CD4-positive, alpha-beta T cell treated with Interleukin-1 beta for 1 hour (primary cell): Measurements from ENCODE around the gene TREM2.

Experiments
- DNase-seq, 2 donors: peaks; one replicate each; pipeline ENCODE4 v3.0.0-alpha.2; 2020 to 2022

Gene TREM2

DNA sequence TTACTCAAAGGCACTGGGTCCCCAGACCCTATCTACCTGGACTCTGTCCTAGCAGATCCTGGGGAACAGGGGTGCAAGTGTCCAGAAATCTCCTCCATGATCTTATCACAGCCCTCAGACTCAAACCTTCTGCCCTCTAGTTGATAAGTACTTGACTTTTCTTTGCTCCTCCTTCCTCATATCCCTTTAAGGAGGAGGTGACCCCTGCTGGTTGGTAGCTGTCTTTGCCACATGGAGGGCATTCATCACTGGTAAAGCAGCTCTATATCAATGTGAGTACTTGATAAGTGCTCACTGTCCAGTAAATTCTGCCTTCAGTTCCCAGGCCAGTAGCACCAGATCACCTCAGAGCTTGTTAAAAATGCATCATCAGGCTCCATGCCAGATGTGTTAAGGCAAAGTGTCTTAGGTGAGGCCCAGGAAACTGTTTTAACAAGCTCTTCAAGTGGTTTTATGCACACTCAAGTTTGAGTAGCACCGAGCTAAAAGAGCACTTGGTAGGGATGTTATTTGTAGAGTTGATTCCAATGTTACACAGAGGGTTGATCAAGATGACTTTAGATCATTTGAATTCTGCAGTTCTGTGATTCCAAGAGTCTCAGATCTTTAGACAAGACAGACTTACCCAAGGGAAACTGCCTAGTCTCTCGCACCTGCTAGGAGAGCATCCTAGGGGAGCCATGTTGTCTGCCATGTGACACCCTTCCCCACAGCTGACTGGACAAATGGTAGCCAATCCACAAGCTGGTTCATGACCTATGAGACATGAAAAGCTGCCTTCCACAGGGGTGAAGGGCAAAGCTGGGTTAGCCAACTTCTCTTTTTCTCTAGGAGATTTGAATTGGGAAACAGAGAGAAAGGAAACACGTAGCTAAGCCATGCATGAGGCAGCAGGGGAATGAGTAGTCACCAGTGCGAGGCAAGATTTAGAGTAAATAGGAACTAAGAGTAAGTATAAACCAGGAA, 19.4 kb upstream of the TREM2 start:
- peak; percentile 69 to 71 for DNase-seq

DNA sequence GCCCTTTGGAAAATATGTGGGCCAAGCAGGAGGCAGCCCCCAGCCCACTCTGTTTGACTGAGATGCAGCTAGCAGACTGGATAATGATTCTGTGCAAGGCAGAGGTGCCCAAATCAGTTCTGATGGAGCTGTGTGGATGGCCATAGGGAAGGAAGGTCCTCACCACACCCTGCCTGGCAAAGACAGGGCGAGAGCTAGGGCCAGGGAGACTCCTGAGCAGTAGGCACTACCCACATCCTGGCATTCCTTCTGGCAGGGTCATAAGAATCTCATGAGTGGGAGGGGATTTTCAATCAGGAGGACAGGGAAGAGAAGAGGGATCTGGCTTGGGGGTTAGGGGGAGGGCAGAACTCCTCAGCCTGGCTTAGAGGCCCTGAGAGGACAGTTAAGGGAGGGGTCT, 18.6 kb upstream of the TREM2 start:
- no peak for DNase-seq

DNA sequence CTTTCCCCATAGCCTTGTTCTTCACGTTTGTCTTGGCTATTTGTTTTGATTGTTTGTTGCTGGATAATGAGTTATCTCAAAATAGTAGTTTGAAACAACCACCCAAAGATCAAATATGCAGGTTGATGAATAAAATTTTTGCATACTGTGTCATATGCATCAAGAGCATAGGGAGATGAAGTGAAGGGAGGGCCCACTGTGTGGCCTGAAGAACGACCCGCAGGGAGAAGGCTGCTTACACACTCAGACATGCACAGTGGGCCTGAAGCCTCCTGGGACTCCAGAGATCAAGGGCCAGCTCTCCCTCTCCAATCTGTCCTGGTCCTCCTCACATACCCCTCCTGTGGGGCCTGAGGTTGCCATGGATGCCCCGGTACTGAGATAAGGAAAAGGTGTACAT, 16.2 kb upstream of the TREM2 start:
- no peak for DNase-seq

DNA sequence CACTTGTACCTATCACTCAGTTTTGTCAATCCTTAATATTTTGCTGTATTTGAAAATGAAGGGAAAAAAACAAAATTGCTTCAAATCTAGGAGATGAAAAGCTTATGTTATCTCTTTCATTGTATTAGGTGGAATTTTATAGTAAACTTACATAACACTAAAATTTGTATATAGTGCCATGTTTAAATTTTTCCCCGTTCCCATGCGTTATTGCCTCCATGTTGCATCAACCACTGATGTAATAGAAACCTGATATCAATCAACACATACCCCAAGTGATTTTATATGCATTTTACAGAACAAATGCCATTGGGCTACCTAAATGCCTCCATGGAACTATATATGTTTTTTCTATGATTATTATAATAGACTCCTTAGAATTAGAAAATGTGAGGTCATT, 14.8 kb upstream of the TREM2 start:
- DNase-seq, result no peak

DNA sequence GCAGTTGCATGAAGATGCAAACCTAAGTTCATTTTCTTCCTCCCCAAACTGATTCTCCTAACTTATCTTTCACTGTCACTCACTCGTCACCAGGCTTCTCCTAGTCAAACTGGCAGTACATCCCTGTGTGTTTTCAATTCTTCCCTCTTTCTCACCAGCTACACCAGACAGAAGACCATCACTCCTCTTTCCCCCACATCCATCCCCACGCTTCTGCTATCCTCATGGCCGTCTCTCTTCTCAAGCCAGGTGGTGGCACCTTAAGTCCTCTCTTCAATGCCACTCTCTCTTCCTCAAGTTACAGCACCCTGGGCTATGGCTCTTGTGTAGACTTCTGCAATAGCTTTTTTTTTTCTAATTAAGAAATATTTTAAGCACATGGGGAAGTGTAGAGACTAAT, 14.4 kb upstream of the TREM2 start:
- DNase-seq, result no peak

DNA sequence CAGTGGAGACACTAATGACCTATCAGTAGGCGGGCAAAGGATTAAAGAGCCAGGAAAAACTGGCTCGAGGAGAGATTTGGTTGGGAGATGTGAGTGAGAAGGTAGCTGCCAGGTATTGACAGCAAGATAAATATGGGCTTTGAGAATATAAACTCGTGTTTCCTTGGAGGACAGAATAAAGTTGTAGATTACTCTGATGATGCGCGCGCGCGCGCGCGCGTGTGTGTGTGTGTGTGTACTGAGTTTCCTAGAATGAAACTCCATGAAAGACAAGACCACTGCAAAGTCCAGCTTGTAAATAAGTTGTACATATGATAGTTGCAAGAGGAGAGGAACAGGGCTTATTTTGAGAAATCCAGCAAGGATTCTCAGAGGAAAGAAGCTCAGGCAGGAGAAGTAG, 13.3 kb upstream of the TREM2 start:
- DNase-seq, result no peak

DNA sequence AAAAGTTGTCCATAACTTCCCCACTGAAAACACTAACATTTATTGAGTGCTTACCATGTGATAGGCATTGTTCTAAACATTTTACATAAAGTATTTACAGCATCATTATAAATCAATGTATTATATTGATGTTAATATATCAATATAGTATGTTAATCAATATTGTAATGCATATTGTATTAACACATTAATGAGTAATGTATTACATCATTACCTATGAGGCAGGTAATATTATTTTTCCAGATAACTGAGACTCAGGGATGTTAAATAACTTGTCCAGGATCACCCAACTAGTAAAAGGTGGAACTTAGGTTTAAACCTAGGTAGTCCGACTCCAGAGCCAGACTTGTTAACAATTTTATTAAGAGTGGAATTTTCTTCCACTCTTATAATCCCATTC, 12.2 kb upstream of the TREM2 start:
- no peak for DNase-seq

DNA sequence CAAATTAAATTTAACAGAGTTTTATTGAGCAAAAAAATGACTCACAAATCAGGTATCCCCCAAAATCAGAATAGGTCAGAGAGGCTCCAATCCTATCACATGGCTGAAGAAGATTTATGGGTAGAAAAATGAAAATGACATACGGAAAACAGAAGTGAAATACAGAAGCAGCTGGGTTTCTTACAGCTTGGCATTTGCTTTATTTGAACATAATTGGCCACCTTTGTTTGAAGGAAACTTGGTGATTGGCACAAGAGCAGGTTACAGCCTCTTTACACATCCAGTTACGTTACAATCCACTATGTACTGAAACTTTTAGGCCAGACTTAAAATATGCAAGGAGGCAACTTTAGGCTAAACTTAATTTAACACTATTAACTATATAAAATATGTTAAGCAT, 11.7 kb upstream of the TREM2 start:
- DNase-seq, result no peak

DNA sequence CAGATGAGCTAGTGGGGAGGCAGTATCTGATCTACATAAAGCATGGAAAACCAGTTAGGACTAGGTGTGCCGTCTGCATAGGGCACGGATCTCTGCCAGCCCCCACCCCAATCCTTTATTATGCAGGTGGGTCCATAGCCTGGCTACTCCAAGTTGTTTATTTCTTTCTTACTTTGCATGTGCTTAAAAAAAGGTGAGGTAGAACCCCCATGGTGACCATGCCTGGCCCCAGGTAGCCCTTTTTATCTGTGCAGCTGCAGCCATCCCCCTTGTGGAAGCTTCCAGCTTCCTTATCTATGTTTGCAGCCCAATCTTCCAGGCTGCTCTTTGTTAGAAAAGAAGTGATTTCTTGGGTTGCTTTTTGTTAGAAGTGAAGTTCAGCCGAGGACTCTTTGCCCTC, 9.0 kb upstream of the TREM2 start:
- DNase-seq, result no peak

DNA sequence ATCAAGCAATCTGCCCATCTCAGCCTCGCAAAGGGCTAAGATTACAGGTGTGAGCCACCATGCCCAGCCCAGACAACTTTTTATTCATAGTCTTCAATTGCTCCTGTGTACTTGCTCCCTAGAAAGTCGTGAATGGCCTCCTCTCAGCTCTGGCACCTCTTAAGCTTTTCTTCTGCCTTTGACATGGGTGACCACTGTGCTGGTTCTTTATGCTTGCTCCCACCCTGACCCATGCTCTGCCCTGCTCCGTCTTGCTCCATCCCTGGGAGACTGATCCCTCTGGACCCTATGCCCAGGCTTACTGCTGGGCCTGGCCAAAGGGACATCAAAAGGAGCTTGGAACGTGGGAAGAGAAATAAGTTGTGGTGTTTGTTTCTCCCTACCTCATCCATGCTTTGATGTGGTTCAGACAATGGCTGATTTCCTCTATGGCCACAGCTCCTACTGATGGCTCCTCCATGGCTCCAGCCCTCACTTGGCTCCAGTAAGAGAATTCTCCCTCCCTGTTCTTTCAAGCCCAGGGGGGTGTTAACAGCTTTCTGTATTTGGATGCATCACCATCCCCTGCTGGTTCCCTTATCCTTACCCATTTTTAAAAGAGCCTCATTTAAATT, 7.7 kb upstream of the TREM2 start:
- DNase-seq, result no peak

DNA sequence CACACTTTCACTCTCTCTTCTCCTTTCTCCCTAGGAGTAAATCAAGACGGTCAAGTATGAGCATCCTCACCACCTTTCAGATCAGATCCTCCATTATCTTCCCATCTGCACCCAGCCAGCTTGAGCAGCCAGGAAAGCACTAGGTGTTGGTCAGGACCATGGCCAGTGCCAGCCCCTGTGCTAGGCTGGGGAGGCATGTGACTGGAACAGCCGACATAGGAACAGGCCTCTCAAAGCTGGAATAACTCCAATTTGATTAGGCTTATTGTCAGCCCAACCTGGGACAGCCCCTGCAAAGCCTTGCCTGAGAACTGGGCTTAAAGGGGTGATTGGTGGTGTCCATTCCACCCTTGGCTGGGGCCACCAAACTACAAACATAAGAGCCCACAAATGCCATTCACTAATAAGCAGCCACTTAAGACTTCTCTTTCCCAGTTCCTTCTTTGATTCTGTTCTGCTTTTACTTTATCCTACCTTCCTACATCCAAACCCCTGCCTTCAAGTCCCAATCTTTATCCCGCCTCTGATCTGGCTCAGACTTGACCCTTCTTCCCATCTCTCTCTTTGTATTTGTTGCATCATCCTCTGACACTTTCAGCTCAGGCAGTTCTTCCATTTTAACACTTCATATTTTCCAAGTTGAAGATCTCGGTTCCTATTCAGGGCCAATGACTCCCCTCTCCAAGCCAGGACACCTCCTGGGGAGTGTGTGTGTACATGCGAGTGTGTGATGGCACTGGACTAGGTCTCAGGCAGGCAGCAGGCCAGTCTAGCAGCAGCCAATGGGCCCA, 4.5 kb upstream of the TREM2 start:
- no peak for DNase-seq

DNA sequence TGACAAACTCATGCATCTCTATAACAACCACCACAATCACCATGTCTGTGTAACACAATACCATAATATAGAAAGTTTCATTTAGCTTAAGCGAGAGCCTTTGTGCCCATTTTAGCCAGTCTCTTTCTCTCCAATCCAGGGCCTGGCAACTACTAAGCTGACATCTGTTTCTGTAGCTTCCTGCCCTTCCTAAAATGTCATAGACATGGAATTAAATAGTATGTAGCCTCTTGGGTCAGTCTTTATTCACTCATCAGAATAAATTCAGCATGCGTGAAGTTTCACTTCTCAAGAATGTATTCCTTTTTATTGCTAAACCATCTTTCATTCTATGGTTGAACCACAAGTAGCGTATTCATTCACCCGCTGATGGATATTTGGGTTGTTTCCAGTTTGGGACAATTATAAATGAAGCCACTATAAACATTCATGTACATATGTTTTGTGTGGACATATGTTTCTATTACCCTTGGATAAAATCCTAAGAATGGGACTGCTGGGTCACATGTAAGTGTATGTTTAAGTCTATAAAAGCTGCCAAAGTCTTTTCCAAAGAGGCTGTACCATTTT, 1.7 kb upstream of the TREM2 start:
- DNase-seq, result no peak

DNA sequence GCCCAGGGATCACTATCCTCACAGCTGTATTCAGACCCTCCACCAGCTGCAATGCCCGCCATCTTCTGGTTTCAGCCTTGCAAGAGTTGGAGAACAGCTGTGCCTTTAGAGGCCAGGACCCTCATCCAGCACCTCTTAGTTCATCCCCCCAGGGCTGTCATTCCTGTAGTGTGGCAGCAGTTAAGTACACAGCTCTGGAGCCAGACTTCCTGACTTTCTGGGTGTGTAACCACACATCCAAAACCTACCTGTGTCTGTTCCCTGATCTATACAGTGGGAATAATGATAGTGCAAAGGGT, 452 bp upstream of the TREM2 start:
- no peak for DNase-seq

DNA sequence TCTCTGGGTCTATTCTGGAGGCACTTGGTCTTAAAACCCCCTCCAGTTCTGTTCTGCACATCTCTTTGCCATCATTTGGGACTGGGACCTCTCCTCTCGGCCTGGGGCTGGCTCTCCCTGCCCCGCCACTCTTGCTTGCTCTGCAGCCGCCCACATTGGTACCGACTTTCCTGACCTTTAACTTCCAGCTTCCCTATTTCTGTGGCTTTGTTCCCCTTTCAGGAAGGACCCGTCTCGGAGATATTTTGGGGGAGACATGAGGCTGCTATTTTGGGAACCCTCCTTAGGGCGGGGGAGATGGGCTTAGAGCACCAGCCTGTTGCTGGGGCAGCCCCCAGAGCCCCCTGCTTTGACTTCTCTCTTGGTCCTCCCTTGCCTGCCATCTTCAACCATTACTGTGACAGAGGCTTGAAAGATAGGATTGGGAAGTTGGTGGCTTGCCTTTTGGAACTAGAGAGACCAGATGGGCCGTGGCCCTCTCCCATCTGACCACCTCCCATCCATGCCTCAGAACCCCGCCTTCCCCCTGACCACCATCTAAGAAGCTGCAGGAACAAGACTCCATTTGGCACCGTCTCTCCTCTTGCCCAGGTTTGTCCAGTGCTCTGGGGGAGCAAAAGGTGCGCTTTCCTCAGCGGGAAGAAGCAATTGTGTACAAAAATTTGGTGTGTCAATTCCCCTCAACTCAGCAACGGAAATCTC, 914 bp downstream of the TREM2 start:
- DNase-seq, result no peak

DNA sequence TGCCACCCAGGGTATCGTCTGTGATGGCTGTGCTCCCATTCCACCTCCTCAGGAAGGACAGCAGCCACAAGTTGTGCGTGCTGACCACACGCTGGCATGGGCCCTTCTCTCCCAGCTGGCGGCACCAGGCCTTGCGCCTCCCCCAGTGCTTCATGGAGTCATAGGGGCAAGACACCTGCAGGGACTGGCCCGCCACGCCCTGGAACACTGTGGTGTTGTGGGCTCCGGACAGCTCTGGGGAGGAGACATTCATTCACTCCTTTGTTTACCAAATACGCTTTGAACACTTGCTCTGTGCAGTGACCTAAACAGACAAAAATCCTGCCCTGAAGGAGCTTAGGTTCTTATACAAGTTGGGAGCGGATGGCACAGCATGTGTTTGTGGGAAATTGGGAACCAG, 1.5 kb downstream of the TREM2 start:
- DNase-seq, result no peak

DNA sequence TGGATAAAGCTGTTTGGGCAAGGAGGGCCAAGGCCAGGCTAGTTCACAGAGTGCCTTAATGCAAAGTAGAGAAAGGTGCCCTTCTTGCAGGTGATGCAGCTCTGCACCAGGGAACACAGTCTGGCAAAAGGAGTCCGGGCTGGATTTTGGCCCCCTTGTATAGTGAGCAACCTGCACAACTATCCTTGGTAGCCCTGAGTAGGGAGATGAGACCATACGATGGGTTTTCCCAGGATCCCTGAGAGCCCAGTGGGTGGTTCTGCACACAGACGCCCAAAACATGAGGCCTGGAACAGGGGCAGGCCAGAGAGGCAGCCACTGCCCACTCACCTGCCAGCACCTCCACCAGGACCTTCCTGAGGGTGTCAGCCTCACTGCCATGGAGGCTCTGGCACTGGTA, 2.0 kb downstream of the TREM2 start:
- DNase-seq, result no peak

DNA sequence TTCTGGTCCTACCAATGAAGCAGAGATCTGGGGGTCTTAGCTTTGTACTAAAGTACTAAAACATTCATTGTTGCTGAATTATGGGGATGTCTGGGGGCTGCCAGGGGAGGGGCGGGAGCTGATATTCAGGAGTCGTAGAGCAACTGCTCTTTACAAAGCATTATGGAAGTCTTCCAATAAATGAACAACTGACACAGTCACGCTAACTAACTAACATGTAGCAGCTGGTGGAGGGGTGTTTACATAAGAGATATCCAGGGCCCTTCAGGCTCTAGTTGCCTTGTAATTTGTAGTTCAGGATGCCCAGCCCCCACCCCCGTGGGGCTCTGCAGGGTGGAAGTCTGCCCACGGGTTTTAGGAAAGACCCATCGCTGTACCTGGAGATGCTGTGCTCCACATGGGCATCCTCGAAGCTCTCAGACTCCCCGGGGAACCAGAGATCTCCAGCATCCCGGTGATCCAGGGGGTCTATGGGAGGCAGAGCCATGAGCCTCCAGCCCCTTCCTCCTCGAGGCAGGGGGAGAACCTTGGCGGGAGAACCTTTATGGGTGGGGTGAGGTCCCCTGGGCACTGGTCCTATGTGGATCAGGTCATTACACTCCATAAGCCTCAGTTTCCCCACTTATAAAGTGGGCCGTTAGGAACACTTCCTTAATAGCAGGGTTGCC, 3.4 kb downstream of the TREM2 start:
- DNase-seq, result no peak

DNA sequence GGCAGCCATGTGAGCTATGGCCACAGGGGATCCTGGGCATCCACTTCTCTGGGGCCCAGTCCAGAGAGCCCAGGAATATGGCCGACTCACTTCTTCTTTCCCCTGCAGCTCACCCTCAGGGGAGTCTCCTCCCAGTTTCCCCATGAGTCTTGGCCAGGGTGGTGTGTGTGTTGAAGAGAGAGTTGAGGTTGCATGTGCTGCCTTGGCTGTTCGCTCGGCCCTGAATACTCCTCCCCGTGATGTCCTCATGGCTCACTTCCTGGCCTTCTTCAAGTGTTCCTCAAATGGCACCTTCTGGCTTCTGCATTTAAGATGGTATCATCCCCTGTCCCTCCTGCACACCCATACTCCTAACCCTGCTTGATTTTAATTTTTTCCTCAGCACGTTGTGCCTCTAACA, 5.6 kb downstream of the TREM2 start:
- DNase-seq, result peak in 1 of 2 donors; percentile 51

DNA sequence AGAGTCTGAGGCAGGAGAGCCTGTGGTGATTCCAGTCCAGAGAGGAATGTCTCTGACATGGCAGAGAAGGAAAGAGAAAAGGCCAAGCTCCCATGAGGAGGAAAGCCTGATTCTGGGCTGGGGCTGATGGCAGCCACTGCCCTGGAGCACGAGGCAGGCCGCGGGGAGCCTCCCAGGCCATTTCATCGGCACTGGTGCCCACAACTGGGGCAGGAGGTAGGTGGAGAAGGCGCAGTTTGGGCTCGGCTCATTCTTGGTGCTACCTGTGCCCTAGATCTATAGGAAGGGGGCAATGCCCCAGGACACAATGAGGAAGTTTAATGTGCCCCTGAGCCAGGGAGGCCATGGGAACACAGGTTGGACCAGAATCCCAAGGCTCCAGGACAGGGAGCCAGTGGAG, 6.1 kb downstream of the TREM2 start:
- no peak for DNase-seq

DNA sequence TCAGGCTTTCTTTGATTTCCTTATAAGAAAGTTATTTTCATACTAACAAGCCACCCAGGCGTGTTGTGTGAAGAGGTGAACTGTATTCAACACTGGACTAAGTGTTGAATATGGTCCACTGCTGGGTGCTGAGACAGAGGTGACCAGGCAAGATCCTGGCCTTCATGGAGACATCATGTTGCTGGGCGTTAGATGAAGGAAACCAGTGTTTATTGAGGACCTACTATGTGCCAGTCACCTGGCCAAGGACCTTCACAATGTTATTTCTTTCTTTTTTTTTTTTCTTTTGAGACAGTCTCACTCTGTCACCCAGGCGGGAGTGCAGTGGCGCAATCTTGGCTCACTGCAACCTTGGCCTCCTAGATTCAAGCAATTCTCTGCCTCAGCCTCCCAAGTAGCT, 6.9 kb downstream of the TREM2 start:
- DNase-seq, result no peak

DNA sequence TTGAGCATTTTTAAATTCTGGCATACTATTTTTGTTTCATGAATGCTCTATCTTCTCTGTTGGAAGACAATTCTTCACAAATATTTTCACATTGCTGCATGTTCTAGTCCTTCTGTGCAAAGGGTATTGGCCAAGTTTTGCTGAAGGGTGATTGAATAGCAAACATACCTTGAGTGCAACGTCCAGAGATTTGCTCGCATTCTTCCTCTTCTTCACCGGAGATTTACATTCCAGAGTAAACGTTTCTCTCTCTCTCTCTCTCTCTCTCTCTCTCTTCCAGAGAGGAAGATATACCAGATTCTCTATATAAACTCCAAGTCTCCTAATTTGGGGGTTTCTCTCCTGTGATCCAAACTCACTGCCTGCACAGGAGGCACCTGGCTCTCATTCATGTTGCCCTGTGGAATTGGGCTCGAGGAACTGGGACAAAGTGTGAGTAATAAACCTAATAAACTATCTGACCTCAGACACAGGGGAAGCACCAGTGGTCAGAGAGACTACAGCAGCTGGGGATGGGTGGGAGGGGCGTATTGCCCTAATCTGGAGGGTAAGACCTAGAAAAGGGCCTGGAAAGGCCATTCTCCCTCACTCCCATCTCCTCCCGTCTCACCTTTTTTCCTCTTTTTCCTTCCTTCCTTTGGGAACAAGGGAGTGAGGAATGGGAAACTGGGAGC, 7.6 kb downstream of the TREM2 start:
- no peak for DNase-seq
